ENCODE results near the gene CENPH. TPM values are rescaled to one million over a fixed set of nuclear protein-coding genes. Genes with fewer than 3 reads are reported as not detected.

CENPH gene
- total and polyA plus RNA-seq, 2 of the 13 experiments (the other 11 are each of a cell fraction or from before 2014, with no cell fraction given), result 11.2 to 28.8 TPM

DNA sequence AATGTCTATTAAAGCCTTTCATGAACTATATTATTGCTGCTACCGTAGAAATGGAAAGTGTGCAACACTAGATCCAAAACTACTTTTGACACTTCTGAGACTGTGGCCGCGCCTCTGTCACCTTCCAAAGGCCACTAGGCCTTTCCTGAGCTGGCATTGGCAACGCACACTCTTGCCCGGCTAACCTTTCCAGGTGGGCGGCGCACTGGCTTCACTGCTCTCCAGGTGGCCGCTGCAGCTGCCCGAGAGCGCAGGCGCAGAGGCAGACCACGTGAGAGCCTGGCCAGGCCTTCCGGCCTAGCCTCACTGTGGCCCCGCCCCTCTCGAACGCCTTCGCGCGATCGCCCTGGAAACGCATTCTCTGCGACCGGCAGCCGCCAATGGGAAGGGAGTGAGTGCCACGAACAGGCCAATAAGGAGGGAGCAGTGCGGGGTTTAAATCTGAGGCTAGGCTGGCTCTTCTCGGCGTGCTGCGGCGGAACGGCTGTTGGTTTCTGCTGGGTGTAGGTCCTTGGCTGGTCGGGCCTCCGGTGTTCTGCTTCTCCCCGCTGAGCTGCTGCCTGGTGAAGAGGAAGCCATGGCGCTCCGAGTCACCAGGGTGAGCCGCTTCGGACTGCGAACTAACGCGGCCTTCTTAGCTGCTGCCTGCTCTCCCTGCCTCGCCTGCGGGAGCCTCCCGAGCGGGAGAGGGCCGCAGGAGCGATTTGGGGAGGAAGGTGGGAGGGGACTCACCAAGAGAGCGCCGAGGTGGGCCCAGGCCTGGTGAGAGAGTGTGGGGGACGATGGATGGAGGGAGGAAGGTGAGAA is 22.5 kb upstream of the CENPH start, which contains the start of gene CCNB1:
Gene CCNB1 (plus strand): TSS at position 465 of the 807 bp plus-strand sequence. CDS start 113 bp downstream, at position 578.
- Histone ChIP-seq H3K27ac (ENCODE audit: extremely low read length, insufficient read depth, low read length) (peak within 1 kb of the TSS; percentile 89), H3K9me3 (ENCODE audit: low read length) (no peaks in the 10 kb centered on the region), H3K9ac (ENCODE audit: insufficient read depth, low read depth, low read length) (peak within 1 kb of the TSS; percentile 91), H3K4me1 (ENCODE audit: insufficient read depth, low read length) (peaks cover 50% of the 10 kb centered on the region), H3K79me2 (ENCODE audit: insufficient read depth, low read length) (peaks cover 34% of the 10 kb centered on the region), H4K20me1 (ENCODE audit: insufficient read depth, low read length) (no peaks in the 10 kb centered on the region), H3K4me3 (replicated peaks in 1 of 3; ENCODE audit: insufficient read depth in 1 of 3, low read depth in 2 of 3, low read length in 3 of 3) (peak within 1 kb of the TSS; percentile 94 to 95 (median 95)), H3K27me3 (ENCODE audit: control insufficient read depth in 1 of 2, insufficient read depth in 2 of 2, low read length in 2 of 2) (no peaks in the 10 kb centered on the region), H3K36me3 (replicated peaks in 1 of 2; ENCODE audit: control insufficient read depth in 1 of 2, insufficient read depth in 2 of 2, low read length in 2 of 2) (peaks cover 0 to 14% of the 10 kb centered on the region in 2 experiments; a peak in 3 of 5 replicates), H2AFZ (ENCODE audit: low read length) (peak within 1 kb of the TSS; percentile 67), H3K4me2 (ENCODE audit: low read depth, low read length) (peak within 1 kb of the TSS; percentile 98)
- peak; percentile 97 for DNase-seq (ENCODE audit: low spot score)
- ATAC-seq, result peak; percentile 99
- CTCF ChIA-PET (ENCODE audit: low intra/inter-chr PET ratio, low total read pairs), result no interaction called here
- under 1% methylated on average over 39 of the region's 50 CpGs for WGBS (ENCODE audit: low lambda C conversion rate)
- intact Hi-C loops (cut with micrococcal nuclease; ENCODE audit: unreplicated experiment) (loop anchor here (1.0 to 5.0 kb wide), 3 partner anchors 12 to 165 kb away; partner anchors contain the start of genes CCDC125 and CENPH), in situ Hi-C loops (cut with HindIII; ENCODE audit: extremely low pct_ligation_motif_present, low pct_unique_long_range_greater_than_20kb) (no loop called here)
- POLR2A ChIA-PET, result interaction anchor here (0.5 to 1.6 kb wide), 11 partner anchors 11 to 306 kb away, joined by 3 to 7 read pairs (median 4); partner anchors contain the start of genes CDK7, CENPH and SLC30A5
- peak; percentile 71 for FAIRE-seq
- no TSS peak for BruUV-seq (replicated peaks)
- TF ChIP-seq ZC3H13 (CRISPR knock-in tag; IDR thresholded peaks at IDR 0.05) (peak; percentile 84), ZNF83 (CRISPR knock-in tag; IDR thresholded peaks at IDR 0.05; ENCODE audit: borderline replicate concordance) (no peak), ZFY (CRISPR knock-in tag; IDR thresholded peaks at IDR 0.05) (peak; percentile 95), TCF12 (IDR thresholded peaks at IDR 0.05) (no peak), TCF12 (CRISPR knock-in tag; IDR thresholded peaks at IDR 0.05) (0 out of 2 replicates have a peak, but pooled peaks have one; percentile 58), FIP1L1 (IDR thresholded peaks at IDR 0.05; ENCODE audit: borderline replicate concordance, insufficient read depth, low read depth, low read length) (no peak), ZNF724P (CRISPR knock-in tag; IDR thresholded peaks at IDR 0.05; ENCODE audit: borderline replicate concordance) (peak; percentile 69; the same call in 1 of the 2 replicates), SMAD9 (CRISPR knock-in tag; IDR thresholded peaks at IDR 0.05) (no peak), TBP (CRISPR knock-in tag; IDR thresholded peaks at IDR 0.05) (no peak)
- TF ChIP-seq, protein P1, sequence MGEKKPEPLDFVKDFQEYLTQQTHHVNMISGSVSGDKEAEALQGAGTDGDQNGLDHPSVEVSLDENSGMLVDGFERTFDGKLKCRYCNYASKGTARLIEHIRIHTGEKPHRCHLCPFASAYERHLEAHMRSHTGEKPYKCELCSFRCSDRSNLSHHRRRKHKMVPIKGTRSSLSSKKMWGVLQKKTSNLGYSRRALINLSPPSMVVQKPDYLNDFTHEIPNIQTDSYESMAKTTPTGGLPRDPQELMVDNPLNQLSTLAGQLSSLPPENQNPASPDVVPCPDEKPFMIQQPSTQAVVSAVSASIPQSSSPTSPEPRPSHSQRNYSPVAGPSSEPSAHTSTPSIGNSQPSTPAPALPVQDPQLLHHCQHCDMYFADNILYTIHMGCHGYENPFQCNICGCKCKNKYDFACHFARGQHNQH (CRISPR knock-in tag; IDR thresholded peaks at IDR 0.05), result peak; percentile 86
- TF ChIP-seq, protein P2, sequence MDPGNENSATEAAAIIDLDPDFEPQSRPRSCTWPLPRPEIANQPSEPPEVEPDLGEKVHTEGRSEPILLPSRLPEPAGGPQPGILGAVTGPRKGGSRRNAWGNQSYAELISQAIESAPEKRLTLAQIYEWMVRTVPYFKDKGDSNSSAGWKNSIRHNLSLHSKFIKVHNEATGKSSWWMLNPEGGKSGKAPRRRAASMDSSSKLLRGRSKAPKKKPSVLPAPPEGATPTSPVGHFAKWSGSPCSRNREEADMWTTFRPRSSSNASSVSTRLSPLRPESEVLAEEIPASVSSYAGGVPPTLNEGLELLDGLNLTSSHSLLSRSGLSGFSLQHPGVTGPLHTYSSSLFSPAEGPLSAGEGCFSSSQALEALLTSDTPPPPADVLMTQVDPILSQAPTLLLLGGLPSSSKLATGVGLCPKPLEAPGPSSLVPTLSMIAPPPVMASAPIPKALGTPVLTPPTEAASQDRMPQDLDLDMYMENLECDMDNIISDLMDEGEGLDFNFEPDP (CRISPR knock-in tag; conservative IDR thresholded peaks at IDR 0.05), result no peak
- TF ChIP-seq, protein P3, sequence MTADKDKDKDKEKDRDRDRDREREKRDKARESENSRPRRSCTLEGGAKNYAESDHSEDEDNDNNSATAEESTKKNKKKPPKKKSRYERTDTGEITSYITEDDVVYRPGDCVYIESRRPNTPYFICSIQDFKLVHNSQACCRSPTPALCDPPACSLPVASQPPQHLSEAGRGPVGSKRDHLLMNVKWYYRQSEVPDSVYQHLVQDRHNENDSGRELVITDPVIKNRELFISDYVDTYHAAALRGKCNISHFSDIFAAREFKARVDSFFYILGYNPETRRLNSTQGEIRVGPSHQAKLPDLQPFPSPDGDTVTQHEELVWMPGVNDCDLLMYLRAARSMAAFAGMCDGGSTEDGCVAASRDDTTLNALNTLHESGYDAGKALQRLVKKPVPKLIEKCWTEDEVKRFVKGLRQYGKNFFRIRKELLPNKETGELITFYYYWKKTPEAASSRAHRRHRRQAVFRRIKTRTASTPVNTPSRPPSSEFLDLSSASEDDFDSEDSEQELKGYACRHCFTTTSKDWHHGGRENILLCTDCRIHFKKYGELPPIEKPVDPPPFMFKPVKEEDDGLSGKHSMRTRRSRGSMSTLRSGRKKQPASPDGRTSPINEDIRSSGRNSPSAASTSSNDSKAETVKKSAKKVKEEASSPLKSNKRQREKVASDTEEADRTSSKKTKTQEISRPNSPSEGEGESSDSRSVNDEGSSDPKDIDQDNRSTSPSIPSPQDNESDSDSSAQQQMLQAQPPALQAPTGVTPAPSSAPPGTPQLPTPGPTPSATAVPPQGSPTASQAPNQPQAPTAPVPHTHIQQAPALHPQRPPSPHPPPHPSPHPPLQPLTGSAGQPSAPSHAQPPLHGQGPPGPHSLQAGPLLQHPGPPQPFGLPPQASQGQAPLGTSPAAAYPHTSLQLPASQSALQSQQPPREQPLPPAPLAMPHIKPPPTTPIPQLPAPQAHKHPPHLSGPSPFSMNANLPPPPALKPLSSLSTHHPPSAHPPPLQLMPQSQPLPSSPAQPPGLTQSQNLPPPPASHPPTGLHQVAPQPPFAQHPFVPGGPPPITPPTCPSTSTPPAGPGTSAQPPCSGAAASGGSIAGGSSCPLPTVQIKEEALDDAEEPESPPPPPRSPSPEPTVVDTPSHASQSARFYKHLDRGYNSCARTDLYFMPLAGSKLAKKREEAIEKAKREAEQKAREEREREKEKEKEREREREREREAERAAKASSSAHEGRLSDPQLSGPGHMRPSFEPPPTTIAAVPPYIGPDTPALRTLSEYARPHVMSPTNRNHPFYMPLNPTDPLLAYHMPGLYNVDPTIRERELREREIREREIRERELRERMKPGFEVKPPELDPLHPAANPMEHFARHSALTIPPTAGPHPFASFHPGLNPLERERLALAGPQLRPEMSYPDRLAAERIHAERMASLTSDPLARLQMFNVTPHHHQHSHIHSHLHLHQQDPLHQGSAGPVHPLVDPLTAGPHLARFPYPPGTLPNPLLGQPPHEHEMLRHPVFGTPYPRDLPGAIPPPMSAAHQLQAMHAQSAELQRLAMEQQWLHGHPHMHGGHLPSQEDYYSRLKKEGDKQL (CRISPR knock-in tag; IDR thresholded peaks at IDR 0.05; ENCODE audit: low read depth), result no peak

All from HepG2 (cell line).